ENCODE results near the gene SLC25A28. TPM values are rescaled to one million over a fixed set of nuclear protein-coding genes. Genes with fewer than 3 reads are reported as not detected.

Gene SLC25A28
- 18.0 and 20.6 TPM in 2 replicates for total RNA-seq (2014; rRNA removed; shearing (Covaris generic))

- Histone ChIP-seq H3K4me3 (peak within 1 kb of the TSS; percentile 67), H3K9me3 (replicated peaks) (no peaks in the 10 kb centered on the region), H3K36me3 (no peaks in the 10 kb centered on the region), H3K27me3 (no peaks in the 10 kb centered on the region), H3K27ac (peak within 1 kb of the TSS; percentile 94), H3K4me1 (peaks cover 3% of the 10 kb centered on the region)
- peak; percentile 98 to 100 for DNase-seq
Observed at GRCh38 chr10:99619851-99620710, at the start of gene SLC25A28. Gene SLC25A28, minus strand, starts transcription at chr10:99620439. Its CDS starts 104 bp downstream, at chr10:99620335.

GRCh38 chr10:99667108-99667751, 47.0 kb upstream of the SLC25A28 start:
- Histone ChIP-seq H3K27ac (no peak overlapping the region), H3K4me3 (no peak overlapping the region), H3K4me1 (no peaks in the 10 kb centered on the region), H3K9me3 (replicated peaks) (no peaks in the 10 kb centered on the region), H3K36me3 (no peaks in the 10 kb centered on the region; the same call in 1 of the 2 replicates), H3K27me3 (no peaks in the 10 kb centered on the region)
- no peak for DNase-seq

- no peak overlapping the region for H3K27ac ChIP-seq
- no peak overlapping the region for H3K4me3 ChIP-seq
- no peaks in the 10 kb centered on the region for H3K9me3 ChIP-seq (replicated peaks)
- no peaks in the 10 kb centered on the region; the same call in none of the 2 replicates for H3K36me3 ChIP-seq
- DNase-seq, result no peak
- no peaks in the 10 kb centered on the region for H3K27me3 ChIP-seq
- H3K4me1 ChIP-seq, result no peaks in the 10 kb centered on the region
Observed at GRCh38 chr10:99665304-99665703, 45.1 kb upstream of the SLC25A28 start.

- Histone ChIP-seq H3K27ac (no peak overlapping the region), H3K36me3 (no peaks in the 10 kb centered on the region; the same call in none of the 2 replicates), H3K4me1 (no peaks in the 10 kb centered on the region), H3K9me3 (replicated peaks) (no peaks in the 10 kb centered on the region), H3K4me3 (no peak overlapping the region), H3K27me3 (peaks cover 4% of the 10 kb centered on the region; the same call in 1 of the 2 replicates)
- DNase-seq, result no peak
Observed at GRCh38 chr10:99661377-99661763, 41.1 kb upstream of the SLC25A28 start.

- Histone ChIP-seq H3K9me3 (replicated peaks) (no peaks in the 10 kb centered on the region), H3K27ac (no peak overlapping the region), H3K36me3 (no peaks in the 10 kb centered on the region; the same call in none of the 2 replicates), H3K4me3 (no peak overlapping the region), H3K4me1 (no peaks in the 10 kb centered on the region), H3K27me3 (peaks cover 4% of the 10 kb centered on the region; the same call in 1 of the 2 replicates)
- DNase-seq, result no peak
Observed at GRCh38 chr10:99660662-99661376, 40.6 kb upstream of the SLC25A28 start.

- Histone ChIP-seq H3K27ac (peak overlapping the region; percentile 11; the same call in 1 of the 2 replicates), H3K9me3 (replicated peaks) (no peaks in the 10 kb centered on the region), H3K36me3 (no peaks in the 10 kb centered on the region; the same call in none of the 2 replicates), H3K27me3 (peaks cover 7% of the 10 kb centered on the region), H3K4me3 (peak overlapping the region; percentile 85), H3K4me1 (no peaks in the 10 kb centered on the region)
- DNase-seq, result no peak
Observed at GRCh38 chr10:99659868-99660366, 39.7 kb upstream of the SLC25A28 start.

GRCh38 chr10:99659031-99659867, 39.0 kb upstream of the SLC25A28 start, which contains the start of gene ENTPD7:
Gene ENTPD7, plus strand, starts transcription at chr10:99659509. Its CDS starts 448 bp downstream, at chr10:99659957.
- H3K36me3 ChIP-seq, result no peaks in the 10 kb centered on the region; the same call in none of the 2 replicates
- peak; percentile 93 for DNase-seq
- peak within 1 kb of the TSS; percentile 85 for H3K4me3 ChIP-seq
- peak within 1 kb of the TSS; percentile 11; the same call in 1 of the 2 replicates for H3K27ac ChIP-seq
- peaks cover 7% of the 10 kb centered on the region for H3K27me3 ChIP-seq
- H3K9me3 ChIP-seq (replicated peaks), result no peaks in the 10 kb centered on the region
- no peaks in the 10 kb centered on the region for H3K4me1 ChIP-seq

GRCh38 chr10:99658622-99659030, 38.4 kb upstream of the SLC25A28 start:
- Histone ChIP-seq H3K4me1 (no peaks in the 10 kb centered on the region), H3K27ac (no peak overlapping the region), H3K4me3 (peak overlapping the region; percentile 85), H3K36me3 (no peaks in the 10 kb centered on the region; the same call in none of the 2 replicates), H3K9me3 (replicated peaks) (no peaks in the 10 kb centered on the region), H3K27me3 (peaks cover 7% of the 10 kb centered on the region)
- DNase-seq, result no peak

- Histone ChIP-seq H3K4me1 (no peaks in the 10 kb centered on the region), H3K9me3 (replicated peaks) (no peaks in the 10 kb centered on the region), H3K36me3 (no peaks in the 10 kb centered on the region), H3K27me3 (peaks cover 11% of the 10 kb centered on the region), H3K27ac (no peak overlapping the region), H3K4me3 (no peak overlapping the region)
- no peak for DNase-seq
Observed at GRCh38 chr10:99656199-99657064, 36.2 kb upstream of the SLC25A28 start.

GRCh38 chr10:99654390-99655175, 34.3 kb upstream of the SLC25A28 start:
- H3K27ac ChIP-seq, result no peak overlapping the region
- no peaks in the 10 kb centered on the region for H3K9me3 ChIP-seq (replicated peaks)
- H3K27me3 ChIP-seq, result peaks cover 11% of the 10 kb centered on the region
- no peak overlapping the region for H3K4me3 ChIP-seq
- no peaks in the 10 kb centered on the region for H3K36me3 ChIP-seq
- no peak for DNase-seq
- H3K4me1 ChIP-seq, result no peaks in the 10 kb centered on the region

- peaks cover 7% of the 10 kb centered on the region for H3K27me3 ChIP-seq
- no peaks in the 10 kb centered on the region for H3K36me3 ChIP-seq
- H3K27ac ChIP-seq, result no peak overlapping the region
- no peak overlapping the region for H3K4me3 ChIP-seq
- H3K9me3 ChIP-seq (replicated peaks), result no peaks in the 10 kb centered on the region
- DNase-seq, result no peak
- no peaks in the 10 kb centered on the region for H3K4me1 ChIP-seq
Observed at GRCh38 chr10:99652800-99653390, 32.7 kb upstream of the SLC25A28 start.

GRCh38 chr10:99648717-99649116, 28.5 kb upstream of the SLC25A28 start:
- DNase-seq, result no peak
- H3K4me3 ChIP-seq, result no peak overlapping the region
- no peaks in the 10 kb centered on the region for H3K4me1 ChIP-seq
- peaks cover 6% of the 10 kb centered on the region; the same call in 1 of the 2 replicates for H3K9me3 ChIP-seq (replicated peaks)
- H3K36me3 ChIP-seq, result no peaks in the 10 kb centered on the region
- peaks cover 4% of the 10 kb centered on the region; the same call in 1 of the 2 replicates for H3K27me3 ChIP-seq
- H3K27ac ChIP-seq, result no peak overlapping the region
